ENCODE results near the gene UVRAG. TPM values are rescaled to one million over a fixed set of nuclear protein-coding genes. Genes with fewer than 3 reads are reported as not detected.
A peak's percentile ranks its signal among the peaks of the same experiment; 100 is the strongest.

The UVRAG gene
- total and polyA plus RNA-seq, 10 donors, result 13.8 to 80.8 (median 42.9) TPM

DNA sequence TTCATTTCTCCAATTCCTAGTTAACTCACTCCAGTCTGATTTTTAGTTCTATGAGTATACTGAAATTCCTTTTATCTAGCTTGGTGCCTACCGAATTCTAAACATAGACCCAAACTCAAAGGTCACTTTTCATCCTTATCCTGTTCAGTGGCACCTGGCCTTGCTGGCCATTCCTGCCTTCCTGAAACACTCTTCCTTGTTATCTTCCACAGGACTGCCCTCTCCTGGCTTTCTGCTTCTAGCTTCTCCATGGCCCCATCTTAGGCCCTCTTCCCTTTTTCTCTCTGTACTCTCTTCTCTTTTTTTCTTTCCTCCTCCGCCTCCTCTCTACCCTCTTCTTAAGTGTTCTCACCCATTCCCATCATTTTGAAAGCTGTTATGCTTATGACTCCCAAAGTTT lies 304.0 kb downstream of the UVRAG start:
- 65 to 79% (median 75%) methylated on average over 2 of the region's 2 CpGs for WGBS, 5 donors
- no peak for TF ChIP-seq CTCF (IDR thresholded peaks at IDR 0.05 in 8 of 11, conservative IDR thresholded peaks at IDR 0.05 in 3 of 11)
- TF ChIP-seq POLR2A (IDR thresholded peaks at IDR 0.05), result no peak
- TF ChIP-seq POLR2AphosphoS5 (IDR thresholded peaks at IDR 0.05), result no peak
- Histone ChIP-seq H3K36me3 (peaks cover 0 to 39% (median 9%) of the 10 kb centered on the region in 6 donors), H3K9me3 (no peaks in the 10 kb centered on the region), H3K4me3 (no peak overlapping the region), H3K27me3 (replicated peaks in 1 of 7) (no peaks in the 10 kb centered on the region), H3K27ac (peak overlapping the region in 5 of 8 donors; percentile 11 to 48 (median 41)), H3K4me1 (peaks cover 20 to 66% (median 37%) of the 10 kb centered on the region in 6 donors)
- intact Hi-C loops (cut with DNase I; ENCODE audit: low total_unique reads), result no loop called here
- DNase-seq, result no peak

- Histone ChIP-seq H3K4me1 (peaks cover 20 to 74% (median 41%) of the 10 kb centered on the region in 6 donors), H3K4me3 (no peak overlapping the region), H3K36me3 (peaks cover 0 to 39% (median 9%) of the 10 kb centered on the region in 6 donors), H3K9me3 (no peaks in the 10 kb centered on the region), H3K27me3 (replicated peaks in 1 of 7) (no peaks in the 10 kb centered on the region), H3K27ac (peak overlapping the region in 6 of 8 donors; percentile 11 to 48 (median 42))
- DNase-seq, result no peak
- 43 to 61% (median 52%) methylated on average over 4 of the region's 4 CpGs for WGBS, 5 donors
- intact Hi-C loops (cut with DNase I; ENCODE audit: low total_unique reads), result no loop called here
- TF ChIP-seq POLR2A (IDR thresholded peaks at IDR 0.05) (no peak), CTCF (IDR thresholded peaks at IDR 0.05 in 8 of 11, conservative IDR thresholded peaks at IDR 0.05 in 3 of 11) (no peak)
These were observed 304.8 kb downstream of the UVRAG start for GRCh38 chr11:76119779-76120178.

DNA sequence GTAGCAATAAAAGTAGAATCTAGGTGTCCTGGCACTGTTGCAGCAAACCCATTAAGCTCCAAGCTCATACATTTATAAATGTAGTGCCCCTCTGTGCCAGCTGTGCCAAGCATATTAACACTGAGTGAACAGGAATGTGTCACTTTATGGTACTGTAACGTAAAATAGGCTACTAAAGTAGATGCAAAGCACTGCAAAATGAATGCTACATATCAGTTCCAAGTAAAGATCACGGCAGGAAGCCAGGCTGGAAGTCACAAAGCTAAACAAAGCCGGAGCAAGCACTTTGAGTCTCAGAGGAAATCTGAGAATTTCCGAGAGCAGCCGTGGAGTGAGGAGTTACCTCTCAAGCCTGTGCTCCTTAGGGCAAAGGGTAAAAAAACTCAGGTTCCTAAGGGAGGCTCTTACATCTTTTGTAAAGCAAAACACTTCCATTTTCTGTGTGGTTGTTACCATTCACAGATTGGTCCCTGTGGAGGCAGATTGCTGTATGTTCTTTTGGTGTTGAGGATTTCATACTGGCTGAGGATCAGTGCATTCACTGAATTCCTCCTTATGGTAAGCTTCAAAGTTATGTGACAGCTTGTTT lies 305.6 kb downstream of the UVRAG start:
- TF ChIP-seq POLR2A (IDR thresholded peaks at IDR 0.05) (no peak), CTCF (IDR thresholded peaks at IDR 0.05 in 8 of 11, conservative IDR thresholded peaks at IDR 0.05 in 3 of 11) (no peak), POLR2AphosphoS5 (IDR thresholded peaks at IDR 0.05) (no peak)
- peak overlapping the region in 5 of 8 donors; percentile 30 to 48 (median 41) for H3K27ac ChIP-seq
- WGBS, 5 donors, result 61 to 77% (median 64%) methylated on average over 5 of the region's 5 CpGs
- peaks cover 20 to 81% (median 43%) of the 10 kb centered on the region in 6 donors for H3K4me1 ChIP-seq
- peaks cover 0 to 33% (median 9%) of the 10 kb centered on the region in 6 donors for H3K36me3 ChIP-seq
- intact Hi-C loops (cut with DNase I; ENCODE audit: low total_unique reads), result no loop called here
- no peak for DNase-seq
- H3K4me3 ChIP-seq, result no peak overlapping the region
- no peaks in the 10 kb centered on the region for H3K27me3 ChIP-seq (replicated peaks in 1 of 7)
- H3K9me3 ChIP-seq, result no peaks in the 10 kb centered on the region

DNA sequence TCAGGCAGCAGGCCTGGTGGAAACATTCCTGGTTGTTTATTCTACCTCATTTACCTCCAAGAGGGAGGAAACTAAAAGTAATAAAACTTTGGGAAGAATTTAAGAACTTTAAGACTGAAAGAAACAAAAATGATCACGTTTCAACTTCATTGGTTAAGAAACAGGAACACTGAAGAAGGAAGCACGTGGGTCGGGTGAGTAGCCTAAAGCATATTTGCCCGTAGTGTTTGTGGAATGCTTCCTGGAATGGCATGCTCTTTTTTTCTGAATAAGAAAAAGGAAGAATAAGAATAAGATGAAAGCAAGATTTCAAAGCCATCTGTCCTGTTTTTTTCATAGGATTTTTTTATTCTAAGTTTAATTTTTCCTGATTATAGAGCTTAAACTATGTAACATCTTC lies 308.2 kb downstream of the UVRAG start:
- Histone ChIP-seq H3K9me3 (no peaks in the 10 kb centered on the region), H3K27ac (peak overlapping the region in 3 of 8 donors; percentile 3 to 35 (median 16)), H3K36me3 (peaks cover 0 to 34% (median 0%) of the 10 kb centered on the region in 6 donors), H3K4me1 (peaks cover 20 to 69% (median 39%) of the 10 kb centered on the region in 6 donors), H3K27me3 (replicated peaks in 1 of 7) (no peaks in the 10 kb centered on the region), H3K4me3 (no peak overlapping the region)
- no peak for DNase-seq
- WGBS, 5 donors, result 32 to 47% (median 37%) methylated on average over 4 of the region's 4 CpGs
- intact Hi-C loops (cut with DNase I; ENCODE audit: low total_unique reads), result no loop called here
- TF ChIP-seq CTCF (IDR thresholded peaks at IDR 0.05 in 8 of 11, conservative IDR thresholded peaks at IDR 0.05 in 3 of 11) (no peak), POLR2A (IDR thresholded peaks at IDR 0.05) (no peak), POLR2AphosphoS5 (IDR thresholded peaks at IDR 0.05) (no peak)

Data from spleen (tissue), 11 donors.